Spleen (tissue), 7 donors: ENCODE data around the gene METTL23.

Source experiments
- CTCF ChIP-seq, 11 experiments: fragments of 200-600 bp in 7 of 11; fragments of 450-650 bp in 4 of 11; sonication (generic) in 4 of 11; IDR thresholded peaks in 8 of 11; conservative IDR thresholded peaks in 3 of 11; 1 replicate in 7 of 11; 2 replicates in 4 of 11; pipeline versions ENCODE4 v1.4.0 to v1.8.0; 2016 to 2021; ENCODE audit warnings: antibody characterized with exemption in 11 of 11, inconsistent platforms in 4 of 11, mild to moderate bottlenecking in 1 of 11
- POLR2A ChIP-seq, 3 donors: fragments of 450-650 bp; IDR thresholded peaks; one replicate each; pipeline ENCODE4 v1.5.1; 2017; ENCODE audit warnings: antibody characterized with exemption in 3 of 3, mild to moderate bottlenecking in 1 of 3
- donor health status: DM: no; HTN: no; CAD: no; lungs with moderate emphysema.
- donor health status: DM: no; HTN: no; CAD: no.
- donor health status: DM: no; HTN: no; CAD: no.

GRCh38 chr17:76700270-76700616 lies 26.4 kb upstream of the METTL23 start:
- TF ChIP-seq CTCF (IDR thresholded peaks at IDR 0.05 in 8 of 11, conservative IDR thresholded peaks at IDR 0.05 in 3 of 11) (no peak), POLR2A (IDR thresholded peaks at IDR 0.05) (no peak)
